CD4-positive, alpha-beta T cell (primary cell): Measurements from ENCODE around the gene SFT2D2. TPM values are rescaled to one million over a fixed set of nuclear protein-coding genes. Genes with fewer than 3 reads are reported as not detected.

Experiments
- ATAC-seq: fragments of 200-7000 bp; cut with Tn5 transposase; one replicate; pipeline ENCODE4 v1.10.0; 2022; ENCODE audit warnings: mild to moderate bottlenecking; ENCODE audit not compliant: poor library complexity
- CTCF ChIA-PET: fragments of 350-600 bp; sonication (Branson Sonifier 250); formaldehyde crosslinking; loops from one replicate; lab custom pipeline; 2021; ENCODE audit warnings: antibody characterized with exemption, inconsistent platforms; lab: Charles Lee
- POLR2A ChIA-PET: fragments of 350-600 bp; sonication (Branson Sonifier 250); formaldehyde crosslinking; loops from one replicate; lab custom pipeline; 2021; ENCODE audit warnings: antibody characterized with exemption, inconsistent platforms; lab: Charles Lee
- DNase-seq, 14 experiments: peaks; one replicate each; pipeline ENCODE4 v3.0.0-alpha.2; 2013 to 2020; ENCODE audit warnings: mixed read lengths in 2 of 14
- H3K27ac ChIP-seq, 2 donors: one replicate each; pipeline versions ENCODE4 v1.5.1 to v1.7.0; 2013; ENCODE audit warnings: low read length in 2 of 2, low read depth in 1 of 2, mild to moderate bottlenecking in 1 of 2
- H3K27me3 ChIP-seq, 2 experiments: 1 replicate in 1 of 2; 2 replicates in 1 of 2; pipeline versions ENCODE4 v1.6.1 to v1.7.0; 2013; ENCODE audit warnings: low read length in 2 of 2, control low read depth in 1 of 2, mild to moderate bottlenecking in 1 of 2, moderate library complexity in 1 of 2; ENCODE audit not compliant: insufficient read depth in 2 of 2, control insufficient read depth in 1 of 2
- H3K36me3 ChIP-seq: one replicate; pipeline ENCODE4 v1.6.1; 2013; ENCODE audit warnings: low read length, control low read depth; ENCODE audit not compliant: insufficient read depth
- H3K4me1 ChIP-seq: one replicate; pipeline ENCODE4 v1.6.1; 2013; ENCODE audit warnings: low read length, control low read depth; ENCODE audit not compliant: insufficient read depth
- H3K4me3 ChIP-seq: one replicate; pipeline ENCODE4 v1.5.1; 2013; ENCODE audit warnings: mild to moderate bottlenecking, low read length, moderate library complexity
- H3K9me3 ChIP-seq, 2 experiments: 1 replicate in 1 of 2; 2 replicates in 1 of 2; pipeline versions ENCODE4 v1.6.1 to v1.7.0; 2013; ENCODE audit warnings: low read length in 2 of 2, mild to moderate bottlenecking in 2 of 2, control low read depth in 1 of 2, moderate library complexity in 1 of 2; ENCODE audit not compliant: control insufficient read depth in 1 of 2, insufficient read depth in 1 of 2
- H3K27ac Mint-ChIP-seq: one replicate; pipeline ENCODE4 v1.8.0; 2020; ENCODE audit warnings: mixed read lengths
- H3K27me3 Mint-ChIP-seq: one replicate; pipeline ENCODE4 v1.8.0; 2021; ENCODE audit warnings: mixed read lengths
- H3K36me3 Mint-ChIP-seq: one replicate; pipeline ENCODE4 v1.8.0; 2021; ENCODE audit warnings: low read depth, mixed read lengths
- H3K4me1 Mint-ChIP-seq: one replicate; pipeline ENCODE4 v1.8.0; 2021; ENCODE audit warnings: low read depth, mixed read lengths
- H3K4me3 Mint-ChIP-seq: one replicate; pipeline ENCODE4 v1.8.0; 2020; ENCODE audit warnings: mild to moderate bottlenecking, mixed read lengths
- H3K9me3 Mint-ChIP-seq: one replicate; pipeline ENCODE4 v1.8.0; 2020; ENCODE audit warnings: mixed read lengths
- CTCF ChIP-seq: fragments of 200-600 bp; IDR thresholded peaks from one replicate; pipeline ENCODE4 v1.8.0; 2022; ENCODE audit warnings: antibody characterized with exemption, mild to moderate bottlenecking
- intact Hi-C, 2 experiments: fragments of 100-400 bp; cut with DNase I in 1 of 2; cut with micrococcal nuclease in 1 of 2; formaldehyde crosslinking; loops; one replicate each; pipeline versions ENCODE4 v1.15.1 to v1.9.0; 2023 to 2025; cut with DNase I, micrococcal nuclease
- total RNA-seq, 174 experiments: library from RNA in 2 of 174; stranded (reverse) in 2 of 174; gene quantifications; one replicate each; pipeline ENCODE4 v1.2.3 and lab custom pipeline; 2021 to 2026

Gene SFT2D2
- total RNA-seq, 2 experiments from 2014 or later: 47.0 to 51.7 TPM

GRCh38 chr1:168285521-168285790 is 59.7 kb downstream of the SFT2D2 start:
- Histone ChIP-seq H3K27ac (no peak overlapping the region), H3K4me1 (no peaks in the 10 kb centered on the region), H3K27me3 (no peaks in the 10 kb centered on the region), H3K9me3 (no peaks in the 10 kb centered on the region), H3K4me3 (no peak overlapping the region), H3K36me3 (peaks cover 3% of the 10 kb centered on the region)
- no peaks in the 10 kb centered on the region for H3K36me3 Mint-ChIP-seq
- ATAC-seq (no peak), DNase-seq (no peak)
- no peak overlapping the region for H3K4me3 Mint-ChIP-seq
- intact Hi-C loops: no loop called here
- ChIA-PET CTCF (no interaction called here), POLR2A (no interaction called here)
- H3K27ac Mint-ChIP-seq: no peak overlapping the region
- no peaks in the 10 kb centered on the region for H3K9me3 Mint-ChIP-seq
- no peaks in the 10 kb centered on the region for H3K27me3 Mint-ChIP-seq
- TF ChIP-seq CTCF: no peak
- peaks cover 21% of the 10 kb centered on the region for H3K4me1 Mint-ChIP-seq

- Histone ChIP-seq H3K9me3 (no peaks in the 10 kb centered on the region), H3K27me3 (no peaks in the 10 kb centered on the region), H3K27ac (no peak overlapping the region), H3K36me3 (peaks cover 2% of the 10 kb centered on the region), H3K4me3 (no peak overlapping the region), H3K4me1 (no peaks in the 10 kb centered on the region)
- ATAC-seq (no peak), DNase-seq (no peak)
- POLR2A ChIA-PET: no interaction called here
- Mint-ChIP-seq H3K27ac (no peak overlapping the region), H3K27me3 (no peaks in the 10 kb centered on the region), H3K36me3 (no peaks in the 10 kb centered on the region), H3K9me3 (no peaks in the 10 kb centered on the region), H3K4me3 (no peak overlapping the region), H3K4me1 (peaks cover 21% of the 10 kb centered on the region)
- TF ChIP-seq CTCF: no peak
- intact Hi-C loops: no loop called here
- CTCF ChIA-PET: no interaction called here
Measured at GRCh38 chr1:168285971-168286927, 60.4 kb downstream of the SFT2D2 start.

- Mint-ChIP-seq H3K9me3 (no peaks in the 10 kb centered on the region), H3K27me3 (no peaks in the 10 kb centered on the region), H3K4me1 (peaks cover 21% of the 10 kb centered on the region), H3K36me3 (peaks cover 4% of the 10 kb centered on the region), H3K4me3 (no peak overlapping the region), H3K27ac (no peak overlapping the region)
- POLR2A ChIA-PET: no interaction called here
- no peak overlapping the region for H3K4me3 ChIP-seq
- DNase-seq (peak in 1 of 14 experiments; percentile 16), ATAC-seq (no peak)
- CTCF ChIA-PET: no interaction called here
- no peaks in the 10 kb centered on the region for H3K9me3 ChIP-seq
- H3K36me3 ChIP-seq: no peaks in the 10 kb centered on the region
- no peak for TF ChIP-seq CTCF
- intact Hi-C loops: no loop called here
- H3K27me3 ChIP-seq: no peaks in the 10 kb centered on the region
- no peaks in the 10 kb centered on the region for H3K4me1 ChIP-seq
- no peak overlapping the region for H3K27ac ChIP-seq
Measured at GRCh38 chr1:168287237-168287664, 61.4 kb downstream of the SFT2D2 start.
